HEK293 (cell line): ENCODE measurements around the gene PSMD6.

Experiments
- CTCF ChIA-PET: fragments of 350-600 bp; formaldehyde crosslinking; extraction: SDS; loops from one replicate; lab custom pipeline; 2021; ENCODE audit warnings: antibody characterized with exemption; lab: Yijun Ruan, JAX
- POLR2A ChIA-PET: fragments of 300-600 bp; formaldehyde crosslinking; extraction: SDS; loops from one replicate; lab custom pipeline; 2020; ENCODE audit warnings: antibody characterized with exemption, inconsistent platforms; lab: Yijun Ruan, JAX
- H3K27ac ChIP-seq: fragments of 200-500 bp; sonication (Bioruptor generic); 2 replicates; pipeline ENCODE4 v1.5.1; 2014; ENCODE audit warnings: low read depth, low read length, control low read depth, inconsistent platforms; ENCODE audit errors: extremely low read depth
- H3K36me3 ChIP-seq, 2 experiments: fragments of 200-500 bp in 1 of 2; sonication (Bioruptor generic) in 1 of 2; 1 replicate in 1 of 2; 2 replicates in 1 of 2; pipeline ENCODE4 v1.5.1; 2014 to 2017; ENCODE audit warnings: inconsistent platforms in 2 of 2, low read length in 2 of 2; ENCODE audit not compliant: control insufficient read depth in 2 of 2, insufficient read depth in 1 of 2
- H3K4me1 ChIP-seq: fragments of 200-500 bp; sonication (Bioruptor generic); 2 replicates; pipeline ENCODE4 v1.5.1; 2014; ENCODE audit warnings: mild to moderate bottlenecking, low read length, inconsistent platforms; ENCODE audit not compliant: control insufficient read depth, insufficient read depth
- H3K4me3 ChIP-seq: 2 replicates; pipeline ENCODE4 v1.5.1; 2011; ENCODE audit warnings: low read depth, mild to moderate bottlenecking, control low read depth, low read length, moderate library complexity
- H3K9me3 ChIP-seq: fragments of 200-500 bp; sonication (Bioruptor generic); 2 replicates; pipeline ENCODE4 v1.5.1; 2014; ENCODE audit warnings: low read depth, low read length, inconsistent platforms; ENCODE audit not compliant: control insufficient read depth, insufficient read depth
- EGR2 ChIP-seq: fragments of 450-650 bp; formaldehyde crosslinking; IDR thresholded peaks from 2 replicates; pipeline ENCODE4 v1.5.1; 2016; ENCODE audit warnings: low read depth, missing biosample characterization, missing genetic modification characterization
- HOXA7 ChIP-seq: sonication (generic); formaldehyde crosslinking; IDR thresholded peaks from 2 replicates; pipeline ENCODE4 v1.8.1; 2022; ENCODE audit warnings: missing genetic modification reagents, borderline replicate concordance
- KLF1 ChIP-seq: fragments of 450-650 bp; formaldehyde crosslinking; IDR thresholded peaks from 2 replicates; pipeline ENCODE4 v1.5.1; 2016; ENCODE audit warnings: missing biosample characterization, missing genetic modification characterization
- KLF7 ChIP-seq: fragments of 450-650 bp; formaldehyde crosslinking; IDR thresholded peaks from 2 replicates; pipeline ENCODE4 v1.5.1; 2016; ENCODE audit warnings: missing biosample characterization, missing genetic modification characterization, borderline replicate concordance
- KLF9 ChIP-seq: fragments of 450-650 bp; formaldehyde crosslinking; IDR thresholded peaks from 2 replicates; pipeline ENCODE4 v1.5.1; 2016; ENCODE audit warnings: missing biosample characterization, missing genetic modification characterization, low read depth
- SALL2 ChIP-seq: fragments of 450-650 bp; formaldehyde crosslinking; IDR thresholded peaks from 2 replicates; pipeline ENCODE4 v1.5.0; 2017; ENCODE audit warnings: missing biosample characterization, mild to moderate bottlenecking, missing genetic modification characterization, borderline replicate concordance
- SCRT1 ChIP-seq: fragments of 450-650 bp; formaldehyde crosslinking; IDR thresholded peaks from 2 replicates; pipeline ENCODE4 v1.5.1; 2016; ENCODE audit warnings: missing biosample characterization, missing genetic modification characterization, borderline replicate concordance
- YY2 ChIP-seq: fragments of 450-650 bp; formaldehyde crosslinking; IDR thresholded peaks from 2 replicates; pipeline ENCODE4 v1.5.1; 2016; ENCODE audit warnings: missing biosample characterization, missing genetic modification characterization
- ZBTB17 ChIP-seq: fragments of 450-650 bp; formaldehyde crosslinking; IDR thresholded peaks from 2 replicates; pipeline ENCODE4 v1.5.1; 2016; ENCODE audit warnings: missing biosample characterization, missing genetic modification characterization
- ZBTB7A ChIP-seq: fragments of 450-650 bp; formaldehyde crosslinking; IDR thresholded peaks from 2 replicates; pipeline ENCODE4 v1.5.1; 2016; ENCODE audit warnings: low read depth, missing biosample characterization, missing genetic modification characterization
- ZFP37 ChIP-seq: fragments of 450-650 bp; formaldehyde crosslinking; IDR thresholded peaks from 2 replicates; pipeline ENCODE4 v1.5.1; 2016; ENCODE audit warnings: missing biosample characterization, missing genetic modification characterization
- ZNF121 ChIP-seq: fragments of 450-650 bp; formaldehyde crosslinking; IDR thresholded peaks from 2 replicates; pipeline ENCODE4 v1.5.1; 2016; ENCODE audit warnings: missing biosample characterization, missing genetic modification characterization
- ZNF132 ChIP-seq: fragments of 450-650 bp; formaldehyde crosslinking; IDR thresholded peaks from 2 replicates; pipeline ENCODE4 v1.5.1; 2017; ENCODE audit warnings: missing biosample characterization, missing genetic modification characterization, borderline replicate concordance
- ZNF138 ChIP-seq: fragments of 450-650 bp; formaldehyde crosslinking; IDR thresholded peaks from 2 replicates; pipeline ENCODE4 v1.5.1; 2016; ENCODE audit warnings: missing biosample characterization, missing genetic modification characterization, borderline replicate concordance
- ZNF140 ChIP-seq: fragments of 450-650 bp; formaldehyde crosslinking; IDR thresholded peaks from 2 replicates; pipeline ENCODE4 v1.5.1; 2016; ENCODE audit warnings: missing biosample characterization, missing genetic modification characterization
- ZNF174 ChIP-seq: fragments of 450-650 bp; formaldehyde crosslinking; IDR thresholded peaks from 2 replicates; pipeline ENCODE4 v1.5.0; 2017; ENCODE audit warnings: missing biosample characterization, mild to moderate bottlenecking, missing genetic modification characterization
- ZNF175 ChIP-seq: fragments of 450-650 bp; formaldehyde crosslinking; IDR thresholded peaks from 2 replicates; pipeline ENCODE4 v1.5.1; 2016; ENCODE audit warnings: missing biosample characterization, missing genetic modification characterization
- ZNF501 ChIP-seq: fragments of 450-650 bp; formaldehyde crosslinking; IDR thresholded peaks from 2 replicates; pipeline ENCODE4 v1.5.1; 2016; ENCODE audit warnings: missing biosample characterization, missing genetic modification characterization
- ZNF510 ChIP-seq: fragments of 450-650 bp; formaldehyde crosslinking; IDR thresholded peaks from 2 replicates; pipeline ENCODE4 v1.5.1; 2018; ENCODE audit warnings: mild to moderate bottlenecking, missing genetic modification characterization, missing biosample characterization; ENCODE audit not compliant: insufficient replicate concordance
- ZNF549 ChIP-seq: fragments of 450-650 bp; IDR thresholded peaks from 2 replicates; pipeline ENCODE4 v1.5.1; 2018; ENCODE audit warnings: missing biosample characterization, missing genetic modification characterization, mild to moderate bottlenecking, inconsistent platforms, moderate library complexity
- ZNF560 ChIP-seq: fragments of 450-650 bp; formaldehyde crosslinking; IDR thresholded peaks from 2 replicates; pipeline ENCODE4 v1.5.1; 2017; ENCODE audit warnings: missing biosample characterization, missing genetic modification characterization, borderline replicate concordance
- ZNF624 ChIP-seq: fragments of 450-650 bp; formaldehyde crosslinking; IDR thresholded peaks from 2 replicates; pipeline ENCODE4 v1.5.1; 2017; ENCODE audit warnings: missing biosample characterization, missing genetic modification characterization
- ZNF626 ChIP-seq: fragments of 450-650 bp; sonication (Bioruptor Pico); formaldehyde crosslinking; IDR thresholded peaks from 2 replicates; pipeline ENCODE4 v1.5.1; 2018; ENCODE audit warnings: missing biosample characterization, missing genetic modification characterization, inconsistent platforms
- ZNF670 ChIP-seq: fragments of 450-650 bp; formaldehyde crosslinking; IDR thresholded peaks from 2 replicates; pipeline ENCODE4 v1.5.1; 2016; ENCODE audit warnings: missing biosample characterization, missing genetic modification characterization, low read depth
- ZNF701 ChIP-seq: fragments of 450-650 bp; formaldehyde crosslinking; IDR thresholded peaks from 2 replicates; pipeline ENCODE4 v1.5.1; 2016; ENCODE audit warnings: missing biosample characterization, missing genetic modification characterization
- ZNF776 ChIP-seq: fragments of 450-650 bp; formaldehyde crosslinking; IDR thresholded peaks from 2 replicates; pipeline ENCODE4 v1.5.0; 2017; ENCODE audit warnings: missing biosample characterization, missing genetic modification characterization, borderline replicate concordance
- TF ChIP-seq, protein P1 (sequence below): fragments of 450-650 bp; formaldehyde crosslinking; IDR thresholded peaks from 2 replicates; pipeline ENCODE4 v1.5.1; 2016; ENCODE audit warnings: missing biosample characterization, missing genetic modification characterization
- TF ChIP-seq, protein P2 (sequence below): fragments of 450-650 bp; IDR thresholded peaks from 2 replicates; pipeline ENCODE4 v1.5.1; 2018; ENCODE audit warnings: missing biosample characterization, mild to moderate bottlenecking, missing genetic modification characterization

Gene PSMD6

DNA sequence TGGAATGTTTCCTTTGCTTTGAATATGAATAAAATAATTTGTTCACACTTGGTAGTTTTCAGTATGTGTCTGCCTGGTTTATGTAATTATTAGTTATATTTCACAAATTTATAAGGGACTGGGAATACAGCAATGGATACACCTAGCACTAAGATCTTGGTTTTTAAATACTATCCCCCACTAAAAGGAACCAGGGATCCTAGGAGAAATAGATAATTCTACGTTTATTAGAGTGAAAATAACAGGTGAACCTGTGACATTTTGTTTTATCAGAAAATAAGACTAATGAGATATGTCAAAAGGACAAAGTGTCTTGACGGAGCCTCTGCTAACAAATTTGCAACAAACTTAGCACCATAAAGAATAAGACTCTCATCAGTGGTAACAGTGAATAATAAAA lies 3.4 kb downstream of the PSMD6 start:
- ChIA-PET POLR2A (no interaction called here), CTCF (interaction anchor here (0.6 kb wide), 1 partner anchor 174 kb away, joined by 4 read pairs; no protein-coding TSS in a partner anchor)
- Histone ChIP-seq H3K4me1 (peaks cover 2% of the 10 kb centered on the region; the same call in 1 of the 2 replicates), H3K9me3 (no peaks in the 10 kb centered on the region), H3K36me3 (peaks cover 31 to 70% of the 10 kb centered on the region in 2 experiments), H3K4me3 (no peak overlapping the region), H3K27ac (no peak overlapping the region)
- TF ChIP-seq ZNF670 (tag by site-specific recombination): no peak
- TF ChIP-seq ZNF121 (tag by site-specific recombination): no peak
- TF ChIP-seq ZNF701 (tag by site-specific recombination): no peak
- no peak for TF ChIP-seq ZNF560 (tag by site-specific recombination)
- TF ChIP-seq ZNF132 (tag by site-specific recombination): no peak
- no peak for TF ChIP-seq ZNF549

DNA sequence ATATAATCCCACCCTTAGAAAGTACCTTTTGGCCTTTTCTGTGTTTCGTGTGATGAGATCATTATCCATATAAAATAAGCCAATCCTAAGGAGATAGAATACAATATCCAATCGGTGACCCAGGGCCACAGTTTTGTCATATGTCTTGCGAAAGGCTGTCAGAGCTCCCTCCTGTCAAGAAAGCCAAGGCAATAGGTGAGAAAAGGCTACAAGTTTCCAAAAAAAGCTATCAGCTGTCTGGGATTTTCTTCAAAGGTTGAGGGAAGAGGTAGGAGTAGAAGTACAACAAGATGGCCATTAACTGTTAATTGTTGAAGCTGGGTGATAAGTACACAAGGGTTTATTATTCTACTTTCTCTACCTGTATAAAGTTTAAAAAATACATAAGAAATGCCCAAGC lies 4.0 kb downstream of the PSMD6 start:
- H3K9me3 ChIP-seq: no peaks in the 10 kb centered on the region
- TF ChIP-seq ZNF626 (tag by site-specific recombination) (no peak), ZBTB17 (tag by site-specific recombination) (no peak), ZBTB7A (tag by site-specific recombination) (no peak), ZNF174 (tag by site-specific recombination) (no peak)
- TF ChIP-seq, protein P1, sequence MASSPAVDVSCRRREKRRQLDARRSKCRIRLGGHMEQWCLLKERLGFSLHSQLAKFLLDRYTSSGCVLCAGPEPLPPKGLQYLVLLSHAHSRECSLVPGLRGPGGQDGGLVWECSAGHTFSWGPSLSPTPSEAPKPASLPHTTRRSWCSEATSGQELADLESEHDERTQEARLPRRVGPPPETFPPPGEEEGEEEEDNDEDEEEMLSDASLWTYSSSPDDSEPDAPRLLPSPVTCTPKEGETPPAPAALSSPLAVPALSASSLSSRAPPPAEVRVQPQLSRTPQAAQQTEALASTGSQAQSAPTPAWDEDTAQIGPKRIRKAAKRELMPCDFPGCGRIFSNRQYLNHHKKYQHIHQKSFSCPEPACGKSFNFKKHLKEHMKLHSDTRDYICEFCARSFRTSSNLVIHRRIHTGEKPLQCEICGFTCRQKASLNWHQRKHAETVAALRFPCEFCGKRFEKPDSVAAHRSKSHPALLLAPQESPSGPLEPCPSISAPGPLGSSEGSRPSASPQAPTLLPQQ: no peak
- H3K4me3 ChIP-seq: no peak overlapping the region
- CTCF ChIA-PET: interaction anchor here (0.6 to 1.1 kb wide), 4 partner anchors 26 to 465 kb away, joined by 3 to 4 read pairs (median 3); no protein-coding TSS in a partner anchor
- POLR2A ChIA-PET: no interaction called here
- peaks cover 2% of the 10 kb centered on the region; the same call in 1 of the 2 replicates for H3K4me1 ChIP-seq
- peaks cover 34 to 76% of the 10 kb centered on the region in 2 experiments for H3K36me3 ChIP-seq
- H3K27ac ChIP-seq: no peak overlapping the region

DNA sequence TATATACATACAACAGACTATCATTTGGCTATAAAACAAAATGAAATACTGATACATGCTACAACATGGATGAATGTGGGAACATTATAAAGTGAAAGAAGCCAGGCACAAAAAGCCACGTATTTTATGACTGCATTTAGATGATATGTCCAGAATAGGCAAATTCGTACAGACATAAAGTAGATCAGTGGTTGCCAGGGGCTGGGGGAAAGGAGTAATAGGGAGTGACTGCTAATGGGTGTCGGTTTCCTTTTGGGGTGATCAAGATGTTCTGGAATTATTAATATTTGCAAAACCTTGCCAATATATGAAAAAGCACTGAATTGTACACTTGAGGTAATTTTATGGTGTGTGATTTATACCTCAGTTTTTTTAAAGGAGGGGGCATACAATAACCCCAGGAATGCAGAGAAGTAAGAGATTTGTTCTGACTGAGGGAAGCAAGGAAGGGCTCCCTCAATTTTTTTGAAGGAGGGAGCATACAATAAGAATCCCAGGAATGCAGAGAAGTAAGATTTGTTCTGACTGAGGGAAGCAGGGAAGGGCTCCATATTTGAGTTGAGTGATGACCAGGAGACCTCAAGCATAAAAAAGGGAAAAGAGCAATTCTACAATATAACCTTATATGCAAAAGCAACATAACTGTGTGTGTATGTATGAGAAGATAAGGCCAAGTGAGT lies 6.2 kb downstream of the PSMD6 start:
- peaks cover 35 to 95% of the 10 kb centered on the region in 2 experiments for H3K36me3 ChIP-seq
- no peak overlapping the region for H3K27ac ChIP-seq
- ChIA-PET CTCF (no interaction called here), POLR2A (no interaction called here)
- no peaks in the 10 kb centered on the region for H3K9me3 ChIP-seq
- peaks cover 2% of the 10 kb centered on the region; the same call in 1 of the 2 replicates for H3K4me1 ChIP-seq
- H3K4me3 ChIP-seq: no peak overlapping the region
- TF ChIP-seq SALL2 (tag by site-specific recombination): no peak
- TF ChIP-seq ZFP37 (tag by site-specific recombination): no peak
- TF ChIP-seq ZNF175 (tag by site-specific recombination): no peak
- TF ChIP-seq ZNF624 (tag by site-specific recombination): no peak
- no peak for TF ChIP-seq ZNF510
- TF ChIP-seq KLF1 (tag by site-specific recombination): no peak
- TF ChIP-seq KLF7: no peak
- TF ChIP-seq SCRT1 (tag by site-specific recombination): no peak
- TF ChIP-seq HOXA7 (CRISPR knock-in tag): no peak
- TF ChIP-seq EGR2: no peak
- TF ChIP-seq ZNF138 (tag by site-specific recombination): no peak
- no peak for TF ChIP-seq ZNF140 (tag by site-specific recombination)
- no peak for TF ChIP-seq ZNF501 (tag by site-specific recombination)
- TF ChIP-seq, protein P2, sequence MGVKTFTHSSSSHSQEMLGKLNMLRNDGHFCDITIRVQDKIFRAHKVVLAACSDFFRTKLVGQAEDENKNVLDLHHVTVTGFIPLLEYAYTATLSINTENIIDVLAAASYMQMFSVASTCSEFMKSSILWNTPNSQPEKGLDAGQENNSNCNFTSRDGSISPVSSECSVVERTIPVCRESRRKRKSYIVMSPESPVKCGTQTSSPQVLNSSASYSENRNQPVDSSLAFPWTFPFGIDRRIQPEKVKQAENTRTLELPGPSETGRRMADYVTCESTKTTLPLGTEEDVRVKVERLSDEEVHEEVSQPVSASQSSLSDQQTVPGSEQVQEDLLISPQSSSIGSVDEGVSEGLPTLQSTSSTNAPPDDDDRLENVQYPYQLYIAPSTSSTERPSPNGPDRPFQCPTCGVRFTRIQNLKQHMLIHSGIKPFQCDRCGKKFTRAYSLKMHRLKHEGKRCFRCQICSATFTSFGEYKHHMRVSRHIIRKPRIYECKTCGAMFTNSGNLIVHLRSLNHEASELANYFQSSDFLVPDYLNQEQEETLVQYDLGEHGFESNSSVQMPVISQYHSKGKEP (tag by site-specific recombination): no peak
- TF ChIP-seq ZNF776 (tag by site-specific recombination): no peak
- TF ChIP-seq KLF9 (tag by site-specific recombination): no peak
- TF ChIP-seq YY2 (tag by site-specific recombination): no peak
